ENCODE measurements around the gene SLC12A9.

GRCh38 chr7:100859856-100860255 lies 7.3 kb downstream of the SLC12A9 start:
- TF ChIP-seq CTCF (IDR thresholded peaks at IDR 0.05; ENCODE audit: low read length) (no peak), EZH2 (optimal IDR thresholded peaks at IDR 0.05; ENCODE audit: low read depth, low read length) (no peak)

All from MM.1S (cell line).